ENCODE results near the gene ADISSP. TPM values are rescaled to one million over a fixed set of nuclear protein-coding genes. Genes with fewer than 3 reads are reported as not detected.

Gene ADISSP
- total and polyA plus RNA-seq, 2 of the 13 experiments (the other 11 are each of a cell fraction or from before 2014, with no cell fraction given) = 38.3 to 90.6 TPM

DNA sequence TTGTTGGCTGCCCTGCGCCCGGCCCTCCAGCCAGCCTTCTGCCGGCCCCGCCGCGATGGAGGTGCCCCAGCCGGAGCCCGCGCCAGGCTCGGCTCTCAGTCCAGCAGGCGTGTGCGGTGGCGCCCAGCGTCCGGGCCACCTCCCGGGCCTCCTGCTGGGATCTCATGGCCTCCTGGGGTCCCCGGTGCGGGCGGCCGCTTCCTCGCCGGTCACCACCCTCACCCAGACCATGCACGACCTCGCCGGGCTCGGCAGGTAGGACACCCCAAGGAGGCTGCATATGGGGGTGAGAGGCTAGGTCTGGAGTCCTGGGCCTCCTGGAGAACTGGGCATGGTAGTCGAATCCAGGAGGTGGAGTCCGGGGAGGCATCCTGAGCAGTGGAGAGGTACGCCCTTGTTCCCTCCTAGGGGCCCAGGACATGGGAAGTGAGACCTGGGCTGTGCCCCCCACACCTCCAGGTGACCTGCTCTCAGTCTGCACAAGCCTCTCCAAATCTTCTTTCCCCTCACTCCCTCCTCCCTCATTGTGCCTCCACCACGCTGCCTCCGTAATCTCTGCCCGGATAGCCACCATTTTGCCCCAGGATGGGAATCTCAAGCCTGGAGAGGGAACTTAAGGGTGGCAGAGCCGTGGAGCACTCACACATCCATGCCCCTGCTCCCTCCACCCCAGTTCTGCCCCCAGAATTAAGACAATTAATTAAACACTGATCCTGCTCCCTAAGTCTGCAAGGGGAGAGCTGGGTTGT, 29.1 kb upstream of the ADISSP start (continued):
- TF ChIP-seq ZNF451 (CRISPR knock-in tag; IDR thresholded peaks at IDR 0.05) (0 out of 2 replicates have a peak, but pooled peaks have one; percentile 39), ZNF775 (CRISPR knock-in tag; IDR thresholded peaks at IDR 0.05; ENCODE audit: borderline replicate concordance) (no peak), ZNF768 (CRISPR knock-in tag; IDR thresholded peaks at IDR 0.05) (peak; percentile 34; the same call in 1 of the 2 replicates), JUN (CRISPR knock-in tag; IDR thresholded peaks at IDR 0.05) (0 out of 2 replicates have a peak, but pooled peaks have one; percentile 15), PAWR (CRISPR knock-in tag; IDR thresholded peaks at IDR 0.05; ENCODE audit: borderline replicate concordance) (no peak), CBX1 (IDR thresholded peaks at IDR 0.05; ENCODE audit: low read depth) (no peak), ZNF235 (CRISPR knock-in tag; IDR thresholded peaks at IDR 0.05; ENCODE audit: borderline replicate concordance) (peak; percentile 71; the same call in 1 of the 2 replicates), ETV6 (CRISPR knock-in tag; conservative IDR thresholded peaks at IDR 0.05) (peak; percentile 62; the same call in 1 of the 2 replicates), SPEN (CRISPR knock-in tag; IDR thresholded peaks at IDR 0.05; ENCODE audit: low read depth) (0 out of 2 replicates have a peak, but pooled peaks have one; percentile 22), SRF (IDR thresholded peaks at IDR 0.05; ENCODE audit: low read depth, low read length) (no peak), ZNF564 (CRISPR knock-in tag; IDR thresholded peaks at IDR 0.05) (peak; percentile 71; the same call in 1 of the 2 replicates), ZNF446 (CRISPR knock-in tag; IDR thresholded peaks at IDR 0.05) (0 out of 2 replicates have a peak, but pooled peaks have one; percentile 1), NFRKB (IDR thresholded peaks at IDR 0.05) (no peak)
- TF ChIP-seq, protein P1, sequence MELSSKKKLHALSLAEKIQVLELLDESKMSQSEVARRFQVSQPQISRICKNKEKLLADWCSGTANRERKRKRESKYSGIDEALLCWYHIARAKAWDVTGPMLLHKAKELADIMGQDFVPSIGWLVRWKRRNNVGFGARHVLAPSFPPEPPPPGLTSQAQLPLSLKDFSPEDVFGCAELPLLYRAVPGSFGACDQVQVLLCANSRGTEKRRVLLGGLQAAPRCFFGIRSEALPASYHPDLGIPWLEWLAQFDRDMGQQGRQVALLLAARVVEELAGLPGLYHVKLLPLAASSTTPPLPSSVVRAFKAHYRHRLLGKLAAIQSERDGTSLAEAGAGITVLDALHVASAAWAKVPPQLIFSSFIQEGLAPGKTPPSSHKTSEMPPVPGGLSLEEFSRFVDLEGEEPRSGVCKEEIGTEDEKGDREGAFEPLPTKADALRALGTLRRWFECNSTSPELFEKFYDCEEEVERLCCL (CRISPR knock-in tag; IDR thresholded peaks at IDR 0.05; ENCODE audit: borderline replicate concordance) = 0 out of 2 replicates have a peak, but pooled peaks have one; percentile 55
- TF ChIP-seq, protein P2, sequence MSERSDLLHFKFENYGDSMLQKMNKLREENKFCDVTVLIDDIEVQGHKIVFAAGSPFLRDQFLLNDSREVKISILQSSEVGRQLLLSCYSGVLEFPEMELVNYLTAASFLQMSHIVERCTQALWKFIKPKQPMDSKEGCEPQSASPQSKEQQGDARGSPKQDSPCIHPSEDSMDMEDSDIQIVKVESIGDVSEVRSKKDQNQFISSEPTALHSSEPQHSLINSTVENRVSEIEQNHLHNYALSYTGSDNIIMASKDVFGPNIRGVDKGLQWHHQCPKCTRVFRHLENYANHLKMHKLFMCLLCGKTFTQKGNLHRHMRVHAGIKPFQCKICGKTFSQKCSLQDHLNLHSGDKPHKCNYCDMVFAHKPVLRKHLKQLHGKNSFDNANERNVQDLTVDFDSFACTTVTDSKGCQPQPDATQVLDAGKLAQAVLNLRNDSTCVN (CRISPR knock-in tag; IDR thresholded peaks at IDR 0.05; ENCODE audit: borderline replicate concordance) = 0 out of 2 replicates have a peak, but pooled peaks have one; percentile 26
- TF ChIP-seq, protein P3, sequence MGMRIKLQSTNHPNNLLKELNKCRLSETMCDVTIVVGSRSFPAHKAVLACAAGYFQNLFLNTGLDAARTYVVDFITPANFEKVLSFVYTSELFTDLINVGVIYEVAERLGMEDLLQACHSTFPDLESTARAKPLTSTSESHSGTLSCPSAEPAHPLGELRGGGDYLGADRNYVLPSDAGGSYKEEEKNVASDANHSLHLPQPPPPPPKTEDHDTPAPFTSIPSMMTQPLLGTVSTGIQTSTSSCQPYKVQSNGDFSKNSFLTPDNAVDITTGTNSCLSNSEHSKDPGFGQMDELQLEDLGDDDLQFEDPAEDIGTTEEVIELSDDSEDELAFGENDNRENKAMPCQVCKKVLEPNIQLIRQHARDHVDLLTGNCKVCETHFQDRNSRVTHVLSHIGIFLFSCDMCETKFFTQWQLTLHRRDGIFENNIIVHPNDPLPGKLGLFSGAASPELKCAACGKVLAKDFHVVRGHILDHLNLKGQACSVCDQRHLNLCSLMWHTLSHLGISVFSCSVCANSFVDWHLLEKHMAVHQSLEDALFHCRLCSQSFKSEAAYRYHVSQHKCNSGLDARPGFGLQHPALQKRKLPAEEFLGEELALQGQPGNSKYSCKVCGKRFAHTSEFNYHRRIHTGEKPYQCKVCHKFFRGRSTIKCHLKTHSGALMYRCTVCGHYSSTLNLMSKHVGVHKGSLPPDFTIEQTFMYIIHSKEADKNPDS (CRISPR knock-in tag; IDR thresholded peaks at IDR 0.05) = no peak
- TF ChIP-seq, protein P4, sequence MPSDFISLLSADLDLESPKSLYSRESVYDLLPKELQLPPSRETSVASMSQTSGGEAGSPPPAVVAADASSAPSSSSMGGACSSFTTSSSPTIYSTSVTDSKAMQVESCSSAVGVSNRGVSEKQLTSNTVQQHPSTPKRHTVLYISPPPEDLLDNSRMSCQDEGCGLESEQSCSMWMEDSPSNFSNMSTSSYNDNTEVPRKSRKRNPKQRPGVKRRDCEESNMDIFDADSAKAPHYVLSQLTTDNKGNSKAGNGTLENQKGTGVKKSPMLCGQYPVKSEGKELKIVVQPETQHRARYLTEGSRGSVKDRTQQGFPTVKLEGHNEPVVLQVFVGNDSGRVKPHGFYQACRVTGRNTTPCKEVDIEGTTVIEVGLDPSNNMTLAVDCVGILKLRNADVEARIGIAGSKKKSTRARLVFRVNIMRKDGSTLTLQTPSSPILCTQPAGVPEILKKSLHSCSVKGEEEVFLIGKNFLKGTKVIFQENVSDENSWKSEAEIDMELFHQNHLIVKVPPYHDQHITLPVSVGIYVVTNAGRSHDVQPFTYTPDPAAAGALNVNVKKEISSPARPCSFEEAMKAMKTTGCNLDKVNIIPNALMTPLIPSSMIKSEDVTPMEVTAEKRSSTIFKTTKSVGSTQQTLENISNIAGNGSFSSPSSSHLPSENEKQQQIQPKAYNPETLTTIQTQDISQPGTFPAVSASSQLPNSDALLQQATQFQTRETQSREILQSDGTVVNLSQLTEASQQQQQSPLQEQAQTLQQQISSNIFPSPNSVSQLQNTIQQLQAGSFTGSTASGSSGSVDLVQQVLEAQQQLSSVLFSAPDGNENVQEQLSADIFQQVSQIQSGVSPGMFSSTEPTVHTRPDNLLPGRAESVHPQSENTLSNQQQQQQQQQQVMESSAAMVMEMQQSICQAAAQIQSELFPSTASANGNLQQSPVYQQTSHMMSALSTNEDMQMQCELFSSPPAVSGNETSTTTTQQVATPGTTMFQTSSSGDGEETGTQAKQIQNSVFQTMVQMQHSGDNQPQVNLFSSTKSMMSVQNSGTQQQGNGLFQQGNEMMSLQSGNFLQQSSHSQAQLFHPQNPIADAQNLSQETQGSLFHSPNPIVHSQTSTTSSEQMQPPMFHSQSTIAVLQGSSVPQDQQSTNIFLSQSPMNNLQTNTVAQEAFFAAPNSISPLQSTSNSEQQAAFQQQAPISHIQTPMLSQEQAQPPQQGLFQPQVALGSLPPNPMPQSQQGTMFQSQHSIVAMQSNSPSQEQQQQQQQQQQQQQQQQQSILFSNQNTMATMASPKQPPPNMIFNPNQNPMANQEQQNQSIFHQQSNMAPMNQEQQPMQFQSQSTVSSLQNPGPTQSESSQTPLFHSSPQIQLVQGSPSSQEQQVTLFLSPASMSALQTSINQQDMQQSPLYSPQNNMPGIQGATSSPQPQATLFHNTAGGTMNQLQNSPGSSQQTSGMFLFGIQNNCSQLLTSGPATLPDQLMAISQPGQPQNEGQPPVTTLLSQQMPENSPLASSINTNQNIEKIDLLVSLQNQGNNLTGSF (CRISPR knock-in tag; IDR thresholded peaks at IDR 0.05) = peak; percentile 66; the same call in 1 of the 2 replicates
- TF ChIP-seq, protein P5, sequence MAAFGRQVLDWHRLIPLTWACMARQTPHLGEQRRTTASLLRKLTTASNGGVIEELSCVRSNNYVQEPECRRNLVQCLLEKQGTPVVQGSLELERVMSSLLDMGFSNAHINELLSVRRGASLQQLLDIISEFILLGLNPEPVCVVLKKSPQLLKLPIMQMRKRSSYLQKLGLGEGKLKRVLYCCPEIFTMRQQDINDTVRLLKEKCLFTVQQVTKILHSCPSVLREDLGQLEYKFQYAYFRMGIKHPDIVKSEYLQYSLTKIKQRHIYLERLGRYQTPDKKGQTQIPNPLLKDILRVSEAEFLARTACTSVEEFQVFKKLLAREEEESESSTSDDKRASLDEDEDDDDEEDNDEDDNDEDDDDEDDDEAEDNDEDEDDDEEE (CRISPR knock-in tag; IDR thresholded peaks at IDR 0.05) = 0 out of 2 replicates have a peak, but pooled peaks have one; percentile 52

Data from HepG2 (cell line).